Measurements from ENCODE around the gene SSR4.

Gene SSR4

GRCh38 chrX:153777261-153778090, 17.0 kb upstream of the SSR4 start:
- DNase-seq (ENCODE audit: low spot score), result no peak
- H3K27ac ChIP-seq, result peak overlapping the region; percentile 83
- ChIA-PET CTCF (interaction anchor here (0.5 to 0.7 kb wide), 2 partner anchors 23 to 38 kb away, joined by 3 read pairs; no protein-coding TSS in a partner anchor), POLR2A (ENCODE audit: low non-redundant PET) (interaction anchor here (0.6 kb wide), 1 partner anchor 7 kb away, joined by 5 read pairs; no protein-coding TSS in a partner anchor)
- no peak for TF ChIP-seq CTCF (conservative IDR thresholded peaks at IDR 0.05; ENCODE audit: low read depth)

DNA sequence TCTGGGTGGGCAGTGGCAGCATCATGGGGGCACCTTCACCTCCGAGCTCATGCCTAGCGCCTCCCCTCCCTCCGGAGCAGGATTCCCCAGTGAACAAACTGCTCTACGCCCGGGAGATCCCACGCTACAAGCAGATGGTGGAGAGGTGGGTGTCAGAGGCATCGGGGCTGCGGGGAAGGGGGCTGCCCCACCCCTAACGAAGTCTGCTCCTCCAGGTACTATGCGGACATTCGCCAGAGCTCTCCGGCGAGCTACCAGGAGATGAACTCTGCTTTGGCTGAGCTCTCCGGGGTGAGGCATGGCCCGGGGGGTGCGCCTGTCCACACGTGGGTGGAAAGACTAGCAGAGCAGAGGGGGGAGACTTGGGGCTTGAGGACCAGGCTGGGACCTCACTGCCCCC, 16.3 kb upstream of the SSR4 start:
- POLR2A ChIA-PET (ENCODE audit: low non-redundant PET), result no interaction called here
- no peak for DNase-seq (ENCODE audit: low spot score)
- no peak for TF ChIP-seq CTCF (conservative IDR thresholded peaks at IDR 0.05; ENCODE audit: low read depth)
- H3K27ac ChIP-seq, result peak overlapping the region; percentile 83
- CTCF ChIA-PET, result interaction anchor here (0.5 to 1.4 kb wide), 7 partner anchors 8 to 38 kb away, joined by 3 to 5 read pairs (median 3); partner anchors contain the start of gene PLXNB3

- CTCF ChIA-PET, result interaction anchor here (0.6 to 1.4 kb wide), 7 partner anchors 9 to 39 kb away, joined by 3 to 5 read pairs (median 3); partner anchors contain the start of gene PLXNB3
- DNase-seq (ENCODE audit: low spot score), result peak; percentile 29
- H3K27ac ChIP-seq, result peak overlapping the region; percentile 83
- POLR2A ChIA-PET (ENCODE audit: low non-redundant PET), result no interaction called here
- TF ChIP-seq CTCF (conservative IDR thresholded peaks at IDR 0.05; ENCODE audit: low read depth), result no peak
Observed at GRCh38 chrX:153778684-153779101, 15.8 kb upstream of the SSR4 start.

- ChIA-PET POLR2A (ENCODE audit: low non-redundant PET) (interaction anchor here (0.6 kb wide), 1 partner anchor 81 kb away, joined by 3 read pairs; no protein-coding TSS in a partner anchor), CTCF (interaction anchor here (0.6 kb wide), 1 partner anchor 19 kb away, joined by 3 read pairs; no protein-coding TSS in a partner anchor)
- DNase-seq (ENCODE audit: low spot score), result no peak
- TF ChIP-seq CTCF (conservative IDR thresholded peaks at IDR 0.05; ENCODE audit: low read depth), result no peak
- no peak overlapping the region for H3K27ac ChIP-seq
Observed at GRCh38 chrX:153779891-153780677, 14.4 kb upstream of the SSR4 start.

DNA sequence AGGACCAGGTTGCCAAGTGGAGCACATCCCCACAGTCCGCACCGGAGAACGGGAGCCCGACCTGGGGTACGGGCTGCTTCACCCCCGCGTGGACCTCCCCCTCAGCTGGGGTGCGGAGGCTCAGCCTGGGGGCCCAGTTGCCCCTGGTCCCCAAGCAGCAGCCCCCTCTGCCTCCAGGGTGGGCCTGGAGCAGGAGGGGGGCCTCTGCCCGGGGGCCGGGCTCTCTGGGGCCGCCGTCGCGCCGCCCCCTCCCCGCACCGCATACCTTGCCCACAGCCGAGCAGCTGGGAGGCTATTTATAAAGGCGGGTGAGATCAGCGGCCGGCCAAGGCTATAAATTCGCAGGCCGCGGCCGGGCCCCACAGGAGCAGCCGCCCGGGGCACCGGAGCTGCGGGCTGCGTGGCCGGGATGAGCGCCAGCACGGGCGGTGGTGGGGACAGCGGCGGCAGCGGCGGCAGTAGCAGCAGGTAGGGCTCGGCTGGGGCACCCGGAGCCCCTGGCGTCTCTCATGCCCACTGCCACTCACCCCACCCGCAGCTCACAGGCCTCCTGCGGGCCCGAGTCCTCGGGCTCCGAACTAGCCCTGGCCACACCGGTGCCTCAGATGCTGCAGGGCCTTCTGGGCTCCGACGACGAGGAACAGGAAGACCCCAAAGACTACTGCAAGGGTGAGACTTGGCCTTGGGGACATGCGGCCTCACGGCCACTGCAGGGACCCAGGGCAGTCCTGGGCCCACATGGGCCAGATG, 13.6 kb upstream of the SSR4 start, which contains the start of gene SRPK3:
SRPK3 (plus strand) TSS at position 364 of the 750 bp plus-strand sequence; CDS start at position 410, 46 bp downstream.
- TF ChIP-seq CTCF (conservative IDR thresholded peaks at IDR 0.05; ENCODE audit: low read depth), result no peak
- ChIA-PET POLR2A (ENCODE audit: low non-redundant PET) (interaction anchor here (0.6 kb wide), 1 partner anchor 82 kb away, joined by 3 read pairs; no protein-coding TSS in a partner anchor), CTCF (no interaction called here)
- DNase-seq (ENCODE audit: low spot score), result no peak
- H3K27ac ChIP-seq, result no peak within 1 kb of the TSS

Data from RWPE1 (cell line).